Measurements from ENCODE around the gene LIPN.
A peak's percentile ranks its signal among the peaks of the same experiment; 100 is the strongest.

Gene LIPN

DNA sequence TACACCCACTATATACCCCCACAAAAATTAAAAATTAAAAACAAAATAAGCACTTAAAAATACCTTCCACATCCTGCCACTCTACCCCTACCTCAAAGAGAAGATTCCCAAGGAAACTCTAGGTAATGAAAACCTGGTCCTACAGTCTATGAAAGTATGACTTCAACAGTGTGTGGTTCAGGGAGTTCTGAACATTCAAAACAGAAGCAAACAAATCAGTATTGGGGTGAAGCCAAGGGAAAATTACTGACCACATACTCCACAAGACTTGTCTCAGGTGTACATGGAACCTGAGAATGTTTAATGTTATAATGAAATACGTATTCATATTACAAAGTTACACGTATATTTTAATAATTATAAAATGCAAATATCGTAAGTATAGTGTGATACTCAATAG lies 22.4 kb downstream of the LIPN start:
- DNase-seq (ENCODE audit: low spot score) (no peak), FAIRE-seq (no peak)

DNA sequence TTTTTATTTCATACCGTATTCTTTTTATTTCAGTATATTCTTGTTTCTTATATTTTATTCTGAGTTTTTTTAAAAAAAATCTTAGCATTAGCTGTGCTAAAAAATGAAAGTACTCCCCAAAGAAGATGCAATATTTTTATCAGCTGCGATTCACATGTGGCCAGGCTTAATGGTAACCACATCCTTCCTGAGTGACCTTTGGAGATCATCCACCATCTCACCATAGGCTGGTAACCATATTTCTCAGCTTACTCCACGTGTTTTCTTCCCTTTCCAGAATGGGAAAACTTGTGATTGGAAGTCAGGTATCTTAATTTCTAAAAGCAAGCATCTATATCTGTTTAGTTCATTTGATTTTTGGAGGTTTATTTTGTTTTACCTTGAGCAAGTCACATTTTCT lies 23.9 kb downstream of the LIPN start:
- DNase-seq (ENCODE audit: low spot score) (no peak), FAIRE-seq (no peak)

DNA sequence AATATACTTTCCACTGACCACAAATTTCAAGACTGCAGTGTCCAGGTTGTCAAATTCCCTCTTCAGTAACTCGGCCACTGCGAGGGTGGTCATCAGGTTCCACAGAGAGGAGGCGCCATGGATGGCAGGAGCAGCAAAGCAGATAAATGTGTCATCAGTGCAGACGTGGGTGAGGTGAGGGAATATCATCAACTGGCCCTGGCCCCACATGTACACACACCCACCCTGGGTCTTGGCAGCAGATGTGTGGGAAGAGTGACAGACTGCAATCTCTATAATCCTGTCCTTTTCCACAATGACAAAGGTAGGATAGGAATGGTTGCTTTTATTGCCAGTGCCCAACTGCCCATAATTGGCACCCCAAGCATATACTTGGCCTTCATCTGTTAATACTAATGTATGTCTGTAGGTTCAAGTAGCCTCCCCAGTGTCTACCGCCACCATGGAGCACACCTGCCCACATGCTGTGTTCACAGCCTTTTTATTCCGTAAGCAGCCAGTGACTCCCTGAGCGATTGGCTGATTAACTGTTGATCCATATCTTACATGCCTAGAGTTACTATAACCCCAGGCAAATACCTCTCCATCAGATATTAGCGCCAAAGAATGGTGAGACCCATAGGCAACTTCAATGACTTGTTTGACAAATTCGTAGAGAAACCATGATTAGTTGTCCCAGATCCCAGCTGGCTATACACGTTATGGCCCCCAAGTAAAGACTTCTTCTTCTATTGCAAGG lies 26.4 kb downstream of the LIPN start:
- DNase-seq (ENCODE audit: low spot score), result no peak
- no peak for FAIRE-seq

DNA sequence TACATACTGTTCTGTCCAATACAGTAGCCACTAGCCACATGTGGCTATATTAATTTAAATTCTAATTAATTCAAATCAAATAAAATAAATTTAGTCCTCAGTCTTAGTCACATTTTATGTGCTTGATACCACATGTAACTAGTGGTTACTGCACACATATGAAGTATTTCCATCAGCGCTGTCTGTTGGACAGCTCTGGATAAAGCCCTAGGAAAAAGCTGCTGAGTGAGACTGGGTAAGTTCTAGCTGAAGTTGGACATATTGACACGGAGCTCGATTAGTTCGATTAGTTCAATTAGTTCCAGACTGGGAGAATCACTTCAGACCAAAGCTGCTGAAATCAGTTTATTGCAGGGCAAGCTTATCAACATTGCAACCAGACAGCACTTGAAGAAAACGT lies 27.6 kb downstream of the LIPN start:
- no peak for FAIRE-seq
- no peak for DNase-seq (ENCODE audit: low spot score)

DNA sequence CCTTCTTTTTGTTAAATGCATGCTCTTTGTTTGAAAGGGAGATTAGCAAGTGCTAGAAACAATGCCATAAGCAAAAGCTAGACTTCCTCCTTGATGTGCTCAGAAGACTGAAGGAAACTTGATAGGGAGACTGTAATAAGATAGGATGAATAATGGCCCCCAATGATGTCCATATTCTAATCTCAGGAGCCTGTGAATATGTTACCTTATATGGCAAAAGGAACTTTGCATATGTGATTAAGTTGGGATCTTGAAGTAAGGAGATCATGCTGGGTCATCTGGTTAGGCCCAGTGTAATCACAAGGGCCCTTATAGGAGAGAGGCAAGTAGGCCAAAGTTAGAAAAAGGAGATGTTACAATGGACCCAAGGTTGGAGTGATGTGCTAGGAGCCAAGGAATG lies 29.1 kb downstream of the LIPN start:
- DNase-seq (ENCODE audit: low spot score) (no peak), FAIRE-seq (no peak)

DNA sequence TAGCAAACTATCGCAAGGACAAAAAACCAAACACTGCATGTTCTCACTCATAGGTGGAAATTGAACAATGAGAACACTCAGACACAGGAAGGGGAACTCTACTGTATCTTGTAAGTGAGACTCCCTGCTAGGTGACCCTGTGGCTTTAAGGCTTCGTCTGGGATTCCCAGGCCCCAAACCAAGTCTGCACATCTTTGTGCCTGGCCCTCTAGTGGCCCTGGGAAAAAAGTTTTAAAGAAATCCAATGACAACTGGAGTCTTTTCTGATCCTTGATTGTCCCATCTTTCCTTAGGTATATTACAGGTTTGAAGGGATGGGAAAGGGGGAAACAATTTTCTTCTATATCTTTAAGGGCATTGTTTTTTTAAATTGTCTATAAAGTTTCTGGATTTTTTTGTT lies 32.1 kb downstream of the LIPN start:
- FAIRE-seq, result peak; percentile 59
- peak; percentile 6 for DNase-seq (ENCODE audit: low spot score)

DNA sequence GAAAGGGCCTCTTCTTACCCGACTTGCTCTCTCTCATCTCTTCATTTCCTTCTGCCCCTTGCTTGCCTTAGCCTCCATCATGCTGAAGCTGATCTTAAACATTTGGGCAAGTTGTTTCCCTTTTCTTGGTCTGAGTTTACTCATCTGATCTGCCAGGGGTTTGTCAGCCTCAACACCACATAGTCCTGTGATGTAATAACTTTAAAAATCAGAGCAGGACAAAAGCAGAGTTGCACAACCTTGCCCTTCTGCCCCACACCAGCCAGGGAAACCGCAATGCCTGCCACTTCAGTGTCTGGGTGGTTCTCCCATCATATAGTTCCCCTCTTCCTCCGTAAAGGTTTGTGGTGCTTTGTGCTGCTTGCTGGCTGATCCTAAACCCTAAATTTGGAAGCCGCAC lies 32.8 kb downstream of the LIPN start:
- DNase-seq (ENCODE audit: low spot score) (peak; percentile 44), FAIRE-seq (peak; percentile 80)

DNA sequence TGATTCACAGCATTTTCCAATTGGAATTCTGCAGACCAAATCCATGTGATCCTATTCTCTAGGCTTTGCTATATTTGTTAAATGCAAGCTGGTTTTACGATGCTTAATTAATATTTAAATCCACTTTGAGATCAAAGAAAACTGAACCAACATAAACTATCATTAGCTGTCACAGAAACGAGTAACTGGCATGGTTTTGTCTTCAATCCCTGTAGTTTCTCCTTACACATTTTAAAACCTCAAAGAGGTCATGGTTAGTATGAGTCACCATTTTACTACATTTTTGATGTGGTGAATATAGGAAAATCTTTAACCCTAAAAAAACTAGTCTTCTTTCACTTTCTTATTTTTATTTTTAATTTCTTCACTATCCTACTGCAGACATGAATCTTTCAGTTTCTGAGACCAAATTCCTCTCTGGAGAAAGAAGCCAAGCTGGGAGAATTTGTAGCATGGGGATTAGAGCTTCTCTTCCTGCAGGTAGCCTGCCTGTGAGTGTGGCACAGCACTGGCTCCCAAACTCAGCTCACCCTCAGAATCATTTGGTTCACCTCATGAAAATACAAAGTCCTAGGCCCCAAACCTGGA lies 34.0 kb downstream of the LIPN start:
- DNase-seq (ENCODE audit: low spot score) (peak; percentile 44), FAIRE-seq (peak; percentile 95)

DNA sequence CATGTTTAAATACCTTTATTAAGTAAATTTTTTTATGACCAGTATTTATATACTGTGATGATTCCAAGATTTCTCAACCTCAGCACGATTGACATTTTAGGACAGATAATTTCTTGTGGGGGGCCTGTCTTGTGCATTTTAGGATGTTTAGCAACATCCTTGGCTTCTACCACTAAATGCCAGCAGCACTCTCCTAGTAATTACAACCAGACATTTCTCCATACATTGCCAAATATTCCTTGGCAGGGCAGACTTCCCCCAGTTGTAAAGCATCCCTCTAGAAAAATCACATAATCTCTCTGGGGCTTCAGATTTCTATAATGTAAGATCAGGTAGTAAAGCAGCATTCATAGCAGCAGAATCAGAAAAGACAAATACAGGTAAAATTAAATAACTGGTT lies 34.9 kb downstream of the LIPN start:
- FAIRE-seq, result no peak
- DNase-seq (ENCODE audit: low spot score), result no peak

DNA sequence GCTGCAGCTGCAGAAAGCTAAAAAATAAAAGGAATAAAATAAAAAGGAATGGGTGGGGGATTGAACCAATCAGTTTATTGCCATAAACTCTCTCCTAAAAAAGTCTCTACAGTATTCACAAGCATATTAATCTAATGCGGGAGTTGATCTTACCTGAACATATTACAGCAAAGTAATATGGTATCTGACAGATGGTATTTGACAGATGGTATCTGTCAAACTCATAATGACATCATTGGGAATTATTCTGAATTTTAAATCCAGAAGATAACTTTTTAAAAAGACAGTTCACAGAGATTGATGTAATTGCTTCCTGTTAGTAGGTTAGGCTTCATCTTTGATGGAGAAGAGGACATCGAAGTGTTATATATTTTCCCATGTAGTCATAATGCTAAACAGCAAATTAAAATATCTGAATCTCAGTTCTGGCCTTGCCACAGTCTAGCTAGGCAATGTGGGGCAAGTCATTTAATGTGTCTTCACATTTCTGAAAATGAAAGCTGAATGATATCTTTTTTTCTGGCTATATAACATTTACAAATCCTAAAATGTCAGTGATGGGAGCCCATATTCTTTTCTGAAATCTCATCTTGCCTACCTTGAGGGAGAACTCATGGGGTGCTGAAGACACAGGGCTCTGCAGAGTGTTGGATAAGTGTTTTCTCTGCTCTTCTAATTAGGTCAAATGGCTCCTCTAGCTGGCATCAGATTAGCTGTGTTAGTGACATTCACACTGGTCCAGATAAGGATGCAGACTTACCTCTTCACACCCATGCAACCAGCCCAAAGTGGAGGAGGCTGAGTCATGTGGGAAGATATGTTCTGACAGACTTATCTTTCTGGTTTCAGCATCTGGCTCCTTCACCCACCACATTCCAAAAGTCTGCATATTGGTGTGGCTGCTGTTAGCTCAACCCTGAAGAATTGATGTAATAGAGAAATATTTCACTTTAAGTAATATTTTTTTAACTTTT lies 40.6 kb downstream of the LIPN start:
- no peak for DNase-seq (ENCODE audit: low spot score)
- FAIRE-seq, result no peak

DNA sequence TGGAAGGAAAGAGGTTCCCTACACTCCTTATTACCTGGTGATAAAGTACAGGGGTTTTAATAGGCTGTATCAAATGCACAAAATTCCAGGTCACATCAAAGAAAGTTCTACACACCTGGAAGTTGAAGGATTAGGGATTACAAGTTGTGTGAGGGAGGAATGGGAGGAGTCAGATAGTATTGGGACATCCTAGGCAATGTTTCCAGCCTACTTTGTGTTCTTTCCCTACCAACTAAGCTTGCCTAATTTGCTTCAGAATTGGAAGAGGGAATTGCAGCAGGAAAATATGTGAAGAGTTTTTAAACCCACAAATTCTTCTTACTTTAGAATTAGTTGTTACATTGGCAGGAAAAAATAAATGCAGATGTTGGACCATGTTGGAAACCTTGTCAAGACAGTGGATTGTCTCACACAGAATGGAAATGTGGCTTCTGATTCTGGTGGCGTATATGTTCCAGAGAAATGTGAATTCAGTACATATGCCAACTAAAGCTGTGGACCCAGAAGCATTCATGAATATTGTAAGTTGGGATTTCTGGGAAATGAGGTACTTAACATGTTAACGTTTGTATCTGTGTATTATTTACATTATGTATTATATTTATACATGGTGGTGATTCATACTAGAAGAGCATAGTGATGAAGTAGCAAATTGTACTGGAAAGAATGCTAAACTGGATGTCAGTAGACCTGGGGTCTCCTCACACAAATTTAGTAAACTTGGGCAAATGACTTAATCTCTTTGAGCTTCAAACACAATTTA lies 42.9 kb downstream of the LIPN start, which contains the start of gene LIPM:
Gene LIPM, plus strand, starts transcription at position 208 of the 763 bp plus-strand sequence. Its CDS starts 167 bp downstream, at position 375.
- DNase-seq (ENCODE audit: low spot score) (no peak), FAIRE-seq (no peak)

DNA sequence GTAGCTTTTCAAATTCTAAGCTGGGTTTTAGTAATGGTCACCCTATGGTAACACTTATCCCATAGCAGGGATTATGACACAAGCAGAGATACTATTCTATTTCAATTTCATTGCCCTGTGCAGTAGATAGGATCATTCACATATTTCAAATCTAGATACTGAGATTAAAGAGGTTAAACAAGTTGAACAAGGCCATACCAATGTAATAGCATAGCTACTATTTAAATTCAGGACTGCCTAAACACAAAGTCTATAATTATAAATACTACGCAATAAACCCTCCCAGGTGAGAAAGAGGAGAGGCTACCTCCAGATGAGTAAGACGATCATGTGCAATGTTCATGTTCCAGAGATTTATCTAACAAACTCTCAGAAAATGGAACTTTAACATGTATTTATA lies 43.8 kb downstream of the LIPN start:
- FAIRE-seq (no peak), DNase-seq (ENCODE audit: low spot score) (no peak)

DNA sequence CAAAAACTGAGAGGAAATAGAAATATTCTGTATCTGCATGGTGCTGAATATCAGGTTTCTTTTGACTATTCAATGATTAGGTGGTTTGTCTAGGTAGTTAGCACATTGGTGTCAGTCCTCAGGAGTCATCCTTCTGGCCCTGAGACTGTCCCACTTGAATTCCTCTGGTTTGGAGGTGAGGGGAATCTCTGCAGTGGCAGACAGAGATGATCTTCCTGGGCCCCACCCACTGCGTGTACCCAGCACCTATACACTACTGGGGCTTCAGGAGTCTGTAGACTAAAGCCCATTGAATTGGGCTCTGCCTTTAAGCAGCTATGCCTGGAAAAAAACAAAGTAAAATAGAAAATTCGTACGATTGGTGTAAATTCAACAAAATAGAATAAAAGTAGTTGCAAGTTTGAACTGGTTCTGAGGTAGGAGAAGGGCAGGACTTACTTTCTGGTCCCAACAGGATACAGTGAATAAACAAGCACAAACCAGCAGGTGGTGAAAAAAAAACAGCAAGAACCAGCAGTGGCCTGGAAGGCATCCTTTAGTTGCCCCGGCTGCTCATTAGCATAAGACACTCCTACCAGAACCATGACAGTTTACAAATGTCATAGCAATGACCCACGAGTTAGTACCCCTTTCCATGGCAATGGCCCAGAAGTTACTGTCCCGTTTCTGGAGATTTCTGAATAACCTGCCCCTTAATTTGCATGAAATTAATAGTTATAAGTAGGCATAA lies 44.4 kb downstream of the LIPN start:
- no peak for FAIRE-seq

DNA sequence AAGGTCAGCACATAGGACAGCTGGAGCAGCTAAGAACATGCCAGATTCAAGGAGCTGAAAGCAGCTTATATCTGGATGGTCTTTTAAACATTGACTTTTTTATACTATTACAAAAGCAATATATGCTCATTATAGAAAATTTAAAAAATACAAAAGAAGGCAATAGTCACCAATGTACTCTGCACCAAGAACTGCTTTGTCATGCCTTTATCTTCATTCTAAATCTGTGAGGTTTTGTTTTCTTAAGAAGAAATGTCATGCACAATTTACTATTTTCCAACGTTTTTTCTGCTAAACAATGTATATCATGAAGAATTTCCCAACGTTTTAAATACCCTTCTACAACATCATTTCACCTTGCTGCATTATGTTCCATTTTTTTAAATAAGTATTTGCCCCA lies 45.5 kb downstream of the LIPN start:
- FAIRE-seq, result no peak

More for the DNA sequence above, 44.4 kb downstream of the LIPN start:
- DNase-seq (ENCODE audit: low spot score), result no peak

DNA sequence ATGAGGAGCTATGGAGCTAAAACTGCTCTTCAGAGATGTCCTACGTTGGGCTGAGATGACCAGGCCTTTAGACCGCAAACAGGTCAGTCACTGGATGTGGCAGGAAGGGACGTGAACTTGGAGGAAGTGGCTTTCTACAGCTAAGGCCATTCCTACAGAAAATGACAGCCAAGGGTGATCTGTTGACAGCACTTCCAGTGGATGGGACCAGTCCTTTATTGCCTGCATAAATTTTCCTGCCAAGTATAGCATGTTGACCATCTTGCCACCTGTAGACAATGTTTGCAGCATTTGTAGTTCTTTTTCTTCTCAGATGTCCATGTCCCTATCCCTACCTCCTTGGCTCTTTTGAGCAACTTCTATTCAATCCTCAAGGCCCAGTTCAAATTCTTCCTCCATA lies 46.1 kb downstream of the LIPN start:
- FAIRE-seq (no peak), DNase-seq (ENCODE audit: low spot score) (no peak)

More for the DNA sequence above, 45.5 kb downstream of the LIPN start:
- DNase-seq (ENCODE audit: low spot score), result no peak

DNA sequence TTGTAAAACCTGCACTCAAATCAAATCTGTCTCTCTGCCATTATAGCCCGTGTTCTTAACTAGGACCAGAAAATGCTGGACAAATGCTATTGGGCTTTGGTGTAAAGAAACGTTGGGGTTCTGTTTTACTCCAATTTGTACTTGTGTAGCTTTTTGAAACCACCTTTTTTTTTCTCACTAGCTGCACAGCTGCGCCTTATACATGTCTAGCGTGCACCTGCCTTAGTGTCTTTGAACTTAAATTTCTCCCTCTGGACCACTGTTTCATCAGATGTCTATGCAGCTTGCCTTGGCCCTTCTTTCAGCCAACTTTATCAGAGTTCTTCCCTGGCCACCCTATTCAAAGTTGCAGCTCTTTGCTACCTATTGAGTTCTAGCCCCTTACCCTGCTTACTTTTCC lies 49.8 kb downstream of the LIPN start:
- no peak for FAIRE-seq
- no peak for DNase-seq (ENCODE audit: low spot score)

DNA sequence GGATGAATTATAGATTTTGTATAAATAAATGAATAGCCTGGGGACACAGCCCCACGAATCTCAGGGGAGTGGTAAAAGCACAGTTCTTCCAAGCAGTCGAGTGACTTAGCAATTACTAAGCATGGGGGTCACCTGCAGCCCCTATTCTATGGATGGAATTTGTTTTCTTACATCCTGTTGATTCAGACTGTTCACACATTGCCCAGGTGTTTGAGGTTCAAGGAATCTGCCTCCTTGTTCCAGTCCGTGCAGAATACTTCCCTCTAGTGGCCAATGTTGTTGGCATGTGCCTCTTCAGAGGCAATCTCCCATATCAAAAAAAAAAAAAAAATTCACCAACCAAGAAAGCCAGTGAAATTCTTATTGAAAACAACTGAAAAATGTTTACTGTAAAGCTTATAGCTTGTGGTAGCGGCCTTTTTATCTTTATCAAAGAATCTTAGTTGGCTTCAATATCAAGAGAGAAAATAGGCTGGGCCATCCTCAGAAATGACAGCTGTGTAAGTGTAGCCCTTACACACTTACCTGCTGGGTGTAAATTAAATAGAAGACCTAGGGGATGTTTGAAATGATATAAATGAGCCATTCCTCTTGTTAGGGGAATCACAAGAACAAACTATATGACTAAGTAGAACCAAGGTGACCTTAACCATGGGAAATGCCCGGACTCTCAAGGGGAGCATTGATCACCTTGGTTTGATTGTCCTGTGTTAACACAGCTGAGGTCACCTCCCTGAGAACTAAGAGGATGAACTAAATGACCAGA lies 50.6 kb downstream of the LIPN start:
- DNase-seq (ENCODE audit: low spot score), result peak; percentile 48
- peak; percentile 70 for FAIRE-seq

DNA sequence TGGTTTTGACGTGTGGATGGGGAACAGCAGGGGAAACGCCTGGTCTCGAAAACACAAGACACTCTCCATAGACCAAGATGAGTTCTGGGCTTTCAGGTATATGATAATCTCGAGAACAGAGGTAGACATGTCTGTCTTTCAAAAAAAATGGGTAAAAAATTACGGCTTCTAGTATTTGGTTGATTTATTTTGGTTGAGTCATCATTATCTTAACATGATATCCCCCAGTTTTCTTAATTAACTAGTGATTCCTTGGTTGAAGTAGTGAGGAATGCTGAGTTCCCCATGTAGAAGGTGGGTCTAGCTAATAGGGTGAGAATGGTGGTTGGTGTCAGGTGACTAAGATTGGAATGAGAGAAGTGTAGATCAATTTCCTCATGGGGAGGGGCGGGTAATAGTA lies 53.4 kb downstream of the LIPN start:
- no peak for DNase-seq (ENCODE audit: low spot score)
- no peak for FAIRE-seq

DNA sequence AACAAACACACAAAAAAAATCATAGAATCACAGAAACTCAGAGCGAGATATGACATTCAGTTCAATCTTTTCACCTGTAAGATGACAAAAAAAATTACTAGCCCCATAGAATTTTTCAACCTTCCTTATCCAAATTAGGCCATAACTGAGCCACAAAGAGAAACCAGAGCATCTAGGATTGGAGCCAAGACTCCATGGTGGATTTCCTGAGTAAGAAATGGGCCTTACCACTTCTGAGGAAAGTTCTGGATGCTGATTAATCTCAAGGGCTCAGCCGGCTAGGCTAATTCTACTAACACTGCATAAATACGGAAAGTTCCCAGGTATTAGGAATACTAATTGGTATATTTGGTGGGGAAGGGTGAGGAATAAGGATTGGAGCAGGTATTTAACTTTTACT lies 59.5 kb downstream of the LIPN start:
- no peak for DNase-seq (ENCODE audit: low spot score)
- FAIRE-seq, result no peak

All from RCC 7860 (cell line).